IMR-90 (cell line): Measurements from ENCODE around the gene LCE1A. TPM values are rescaled to one million over a fixed set of nuclear protein-coding genes. Genes with fewer than 3 reads are reported as not detected.

Experiments
- ATAC-seq: fragments of 200-7000 bp; cut with Tn5 transposase; 2 replicates; pipeline ENCODE4 v1.9.1; 2020; ENCODE audit warnings: low read depth, mild to moderate bottlenecking, moderate library complexity
- BruUV-seq: library from RNA; stranded (reverse); fragments of 400-500 nt; replicated peaks from 2 replicates; lab custom pipeline; 2021; lab: Mats Ljungman, UMichigan
- CTCF ChIA-PET: fragments of 300-600 bp; formaldehyde crosslinking; extraction: SDS; loops from one replicate; lab custom pipeline; 2021; ENCODE audit warnings: antibody characterized with exemption; lab: Yijun Ruan, JAX
- POLR2A ChIA-PET: fragments of 300-600 bp; sonication (Branson Sonifier 250); formaldehyde crosslinking; loops from one replicate; lab custom pipeline; 2022; ENCODE audit warnings: antibody characterized with exemption; ENCODE audit not compliant: unreplicated experiment; lab: Charles Lee
- DNase-seq: peaks from one replicate; pipeline ENCODE4 v3.0.0; 2013
- H2AFZ ChIP-seq: replicated peaks from 2 replicates; pipeline ENCODE3; 2013; ENCODE audit warnings: low read length, mild to moderate bottlenecking; ENCODE audit not compliant: poor library complexity
- H2AK5ac ChIP-seq: 2 replicates; pipeline ENCODE4 v1.6.1; 2013; ENCODE audit warnings: low read depth, low read length, inconsistent platforms
- H2AK9ac ChIP-seq: replicated peaks from 2 replicates; pipeline ENCODE3; 2013; ENCODE audit warnings: mild to moderate bottlenecking, low read depth, low read length, moderate library complexity; ENCODE audit not compliant: poor library complexity
- H2BK120ac ChIP-seq: 2 replicates; pipeline ENCODE4 v1.6.1; 2013; ENCODE audit warnings: low read depth, low read length, inconsistent platforms
- H2BK15ac ChIP-seq: 3 replicates; pipeline ENCODE4 v1.6.1; 2013; ENCODE audit warnings: low read depth, low read length, inconsistent platforms
- H2BK20ac ChIP-seq: 2 replicates; pipeline ENCODE4 v1.6.1; 2013; ENCODE audit warnings: low read depth, mild to moderate bottlenecking, inconsistent platforms, low read length, moderate library complexity
- H2BK5ac ChIP-seq: 2 replicates; pipeline ENCODE4 v1.6.1; 2013; ENCODE audit warnings: mild to moderate bottlenecking, low read depth, low read length, inconsistent platforms; ENCODE audit not compliant: poor library complexity, severe bottlenecking
- H3K14ac ChIP-seq: replicated peaks from 2 replicates; pipeline ENCODE4 v1.6.1; 2013; ENCODE audit warnings: low read depth, low read length, inconsistent platforms
- H3K18ac ChIP-seq: 2 replicates; pipeline ENCODE4 v1.6.1; 2013; ENCODE audit warnings: low read depth, low read length, control low read depth
- H3K23ac ChIP-seq: 2 replicates; pipeline ENCODE4 v1.6.1; 2013; ENCODE audit warnings: low read depth, low read length, inconsistent platforms
- H3K27ac ChIP-seq: 2 replicates; pipeline ENCODE4 v1.5.1; 2013; ENCODE audit warnings: mild to moderate bottlenecking, control low read depth, low read length; ENCODE audit not compliant: insufficient read depth
- H3K27me3 ChIP-seq: 2 replicates; pipeline ENCODE4 v1.6.1; 2013; ENCODE audit warnings: low read length; ENCODE audit not compliant: control insufficient read depth, insufficient read depth
- H3K36me3 ChIP-seq: 2 replicates; pipeline ENCODE4 v1.6.1; 2013; ENCODE audit warnings: low read length, mixed read lengths; ENCODE audit not compliant: control insufficient read depth, insufficient read depth
- H3K4ac ChIP-seq: 2 replicates; pipeline ENCODE4 v1.6.1; 2013; ENCODE audit warnings: low read depth, low read length, inconsistent platforms
- H3K4me1 ChIP-seq: 2 replicates; pipeline ENCODE4 v1.6.1; 2013; ENCODE audit warnings: low read length, mixed read lengths; ENCODE audit not compliant: control insufficient read depth, insufficient read depth
- H3K4me2 ChIP-seq: 2 replicates; pipeline ENCODE4 v1.6.1; 2013; ENCODE audit warnings: low read depth, mild to moderate bottlenecking, control low read depth, low read length, moderate library complexity
- H3K4me3 ChIP-seq: 2 replicates; pipeline ENCODE4 v1.5.1; 2013; ENCODE audit warnings: low read depth, mild to moderate bottlenecking, control low read depth, low read length, moderate library complexity; ENCODE audit not compliant: insufficient read depth
- H3K56ac ChIP-seq: 2 replicates; pipeline ENCODE4 v1.6.1; 2013; ENCODE audit warnings: low read length, inconsistent platforms; ENCODE audit not compliant: insufficient read depth; ENCODE audit errors: extremely low read depth
- H3K79me1 ChIP-seq, 2 experiments: 2 replicates each; pipeline ENCODE4 v1.6.1; 2013; ENCODE audit warnings: low read length in 2 of 2, inconsistent platforms in 1 of 2, low read depth in 1 of 2
- H3K9ac ChIP-seq: 2 replicates; pipeline ENCODE4 v1.6.1; 2013; ENCODE audit warnings: low read depth, low read length, control low read depth
- H3K9me1 ChIP-seq: 2 replicates; pipeline ENCODE4 v1.6.1; 2013; ENCODE audit warnings: low read length, inconsistent platforms; ENCODE audit not compliant: insufficient read depth
- H3K9me3 ChIP-seq: 2 replicates; pipeline ENCODE4 v1.6.1; 2013; ENCODE audit warnings: low read length; ENCODE audit not compliant: control insufficient read depth, insufficient read depth
- H4K20me1 ChIP-seq: 2 replicates; pipeline ENCODE4 v1.6.1; 2013; ENCODE audit warnings: low read length, inconsistent platforms; ENCODE audit not compliant: insufficient read depth
- H4K5ac ChIP-seq: 2 replicates; pipeline ENCODE4 v1.6.1; 2013; ENCODE audit warnings: mild to moderate bottlenecking, low read depth, low read length, control low read depth
- H4K8ac ChIP-seq, 2 experiments: 2 replicates each; pipeline ENCODE4 v1.6.1; 2013; ENCODE audit warnings: low read depth in 2 of 2, low read length in 2 of 2, control low read depth in 1 of 2, inconsistent platforms in 1 of 2
- H4K91ac ChIP-seq: 2 replicates; pipeline ENCODE4 v1.6.1; 2013; ENCODE audit warnings: low read depth, low read length, inconsistent platforms; ENCODE audit not compliant: insufficient read depth
- BHLHE40 ChIP-seq: fragments of 150-350 bp; IDR thresholded peaks from 2 replicates; pipeline ENCODE4 v1.6.1; 2016; ENCODE audit warnings: mild to moderate bottlenecking, low read depth, low read length
- CEBPB ChIP-seq: IDR thresholded peaks from 2 replicates; pipeline ENCODE4 v1.6.1; 2012; ENCODE audit warnings: low read depth, low read length, improper control_type of control experiment
- CHD1 ChIP-seq: IDR thresholded peaks from 2 replicates; pipeline ENCODE4 v1.6.1; 2012; ENCODE audit warnings: low read depth, low read length, improper control_type of control experiment
- FOS ChIP-seq: fragments of 150-350 bp; IDR thresholded peaks from 2 replicates; pipeline ENCODE4 v1.6.1; 2016; ENCODE audit warnings: low read depth, low read length
- MAFK ChIP-seq: IDR thresholded peaks from 2 replicates; pipeline ENCODE4 v1.6.1; 2012; ENCODE audit warnings: low read depth, low read length, improper control_type of control experiment
- MAZ ChIP-seq: IDR thresholded peaks from 2 replicates; pipeline ENCODE4 v1.6.1; 2012; ENCODE audit warnings: low read depth, mild to moderate bottlenecking, low read length, improper control_type of control experiment, moderate library complexity, borderline replicate concordance
- MXI1 ChIP-seq: IDR thresholded peaks from 2 replicates; pipeline ENCODE4 v1.6.1; 2012; ENCODE audit warnings: low read depth, mild to moderate bottlenecking, low read length, moderate library complexity, borderline replicate concordance
- NFE2L2 ChIP-seq: fragments of 150-350 bp; IDR thresholded peaks from 2 replicates; pipeline ENCODE4 v1.6.1; 2016; ENCODE audit warnings: low read depth, mild to moderate bottlenecking, low read length
- POLR2A ChIP-seq: IDR thresholded peaks from 2 replicates; pipeline ENCODE4 v1.6.1; 2012; ENCODE audit warnings: mild to moderate bottlenecking, low read depth, low read length
- RAD21 ChIP-seq: IDR thresholded peaks from 2 replicates; pipeline ENCODE4 v1.6.1; 2012; ENCODE audit warnings: low read length, improper control_type of control experiment
- RCOR1 ChIP-seq: IDR thresholded peaks from 2 replicates; pipeline ENCODE4 v1.6.1; 2012; ENCODE audit warnings: mild to moderate bottlenecking, low read length, improper control_type of control experiment; ENCODE audit not compliant: insufficient replicate concordance
- RFX5 ChIP-seq: IDR thresholded peaks from 2 replicates; pipeline ENCODE4 v1.8.0; 2012; ENCODE audit warnings: low read depth, mild to moderate bottlenecking, low read length, moderate library complexity
- SMC3 ChIP-seq: fragments of 150-350 bp; IDR thresholded peaks from 2 replicates; pipeline ENCODE4 v1.6.1; 2016; ENCODE audit warnings: low read depth, mild to moderate bottlenecking, antibody characterized with exemption, low read length, moderate library complexity
- USF2 ChIP-seq: fragments of 150-350 bp; IDR thresholded peaks from 2 replicates; pipeline ENCODE4 v1.6.1; 2017; ENCODE audit warnings: mild to moderate bottlenecking, antibody characterized with exemption, low read length, low read depth
- WGBS, 2 experiments: methylation state at CpG; one replicate each; pipeline versions ENCODE4 v1.1.5 to v1.1.7; 2013; ENCODE audit warnings: missing lambda C conversion rate in 2 of 2; ENCODE audit not compliant: insufficient read length in 1 of 2; ENCODE audit errors: extremely low coverage in 2 of 2; 5-methylcytosine and 5-hydroxymethylcytosine counted together
- dilution Hi-C: fragments of 300-500 bp; cut with HindIII; formaldehyde crosslinking; loops from one replicate; pipeline ENCODE4 v1.14.3; 2018; ENCODE audit warnings: low sequenced_read_pairs; ENCODE audit not compliant: unreplicated experiment
- in situ Hi-C: fragments of 300-500 bp; cut with MboI; formaldehyde crosslinking; loops from 3 replicates; pipeline ENCODE4 v1.14.3; 2019; ENCODE audit warnings: low sequenced_read_pairs, inconsistent platforms, mixed read lengths
- intact Hi-C: fragments of 100-400 bp; cut with micrococcal nuclease; formaldehyde crosslinking; loops from 2 replicates; pipeline ENCODE4 v1.10.0; 2022
- polyA plus RNA-seq, 3 experiments: library from polyadenylated mRNA; depleted of rRNA; stranded (reverse); fragments of >200 nt; gene quantifications; 2 replicates each; pipeline ENCODE4 v1.2.3, GENCODE V29; 2012; ENCODE audit warnings: low replicate concordance in 1 of 3
- total RNA-seq: library from RNA; depleted of rRNA; stranded (reverse); fragments of >200 nt; gene quantifications from 2 replicates; pipeline ENCODE4 v1.2.3, GENCODE V29; 2012
- TF ChIP-seq, protein P1 (sequence below): fragments of 150-350 bp; IDR thresholded peaks from 2 replicates; pipeline ENCODE4 v1.6.1; 2016; ENCODE audit warnings: low read depth, mild to moderate bottlenecking, low read length, moderate library complexity, borderline replicate concordance
- TF ChIP-seq, protein P2 (sequence below): conservative IDR thresholded peaks from 2 replicates; pipeline ENCODE4 v1.5.1; 2012; ENCODE audit warnings: mild to moderate bottlenecking, low read depth, low read length, improper control_type of control experiment

The LCE1A gene
- total and polyA plus RNA-seq, 2 of the 4 experiments (the other 2 are of a cell fraction), result not detected

GRCh38 chr1:152811050-152811449 is 16.2 kb upstream of the LCE1A start:
- no peak overlapping the region for H2AK9ac ChIP-seq
- H3K4me1 ChIP-seq, result no peaks in the 10 kb centered on the region
- H3K9ac ChIP-seq, result no peak overlapping the region
- H3K4me3 ChIP-seq, result no peak overlapping the region
- no peaks in the 10 kb centered on the region for H3K9me1 ChIP-seq
- in situ Hi-C loops, result no loop called here
- H3K27me3 ChIP-seq, result no peaks in the 10 kb centered on the region
- no peak overlapping the region for H4K8ac ChIP-seq
- no peak overlapping the region for H3K4me2 ChIP-seq
- intact Hi-C loops, result no loop called here
- no peak overlapping the region for H4K91ac ChIP-seq
- no peak overlapping the region for H3K14ac ChIP-seq
- no peak for TF ChIP-seq RFX5
- TF ChIP-seq SMC3, result no peak
- TF ChIP-seq CEBPB, result no peak
- no peak for TF ChIP-seq FOS
- no peak for TF ChIP-seq MAFK
- TF ChIP-seq, protein P1, sequence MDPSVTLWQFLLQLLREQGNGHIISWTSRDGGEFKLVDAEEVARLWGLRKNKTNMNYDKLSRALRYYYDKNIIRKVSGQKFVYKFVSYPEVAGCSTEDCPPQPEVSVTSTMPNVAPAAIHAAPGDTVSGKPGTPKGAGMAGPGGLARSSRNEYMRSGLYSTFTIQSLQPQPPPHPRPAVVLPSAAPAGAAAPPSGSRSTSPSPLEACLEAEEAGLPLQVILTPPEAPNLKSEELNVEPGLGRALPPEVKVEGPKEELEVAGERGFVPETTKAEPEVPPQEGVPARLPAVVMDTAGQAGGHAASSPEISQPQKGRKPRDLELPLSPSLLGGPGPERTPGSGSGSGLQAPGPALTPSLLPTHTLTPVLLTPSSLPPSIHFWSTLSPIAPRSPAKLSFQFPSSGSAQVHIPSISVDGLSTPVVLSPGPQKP, result no peak
- TF ChIP-seq, protein P2, sequence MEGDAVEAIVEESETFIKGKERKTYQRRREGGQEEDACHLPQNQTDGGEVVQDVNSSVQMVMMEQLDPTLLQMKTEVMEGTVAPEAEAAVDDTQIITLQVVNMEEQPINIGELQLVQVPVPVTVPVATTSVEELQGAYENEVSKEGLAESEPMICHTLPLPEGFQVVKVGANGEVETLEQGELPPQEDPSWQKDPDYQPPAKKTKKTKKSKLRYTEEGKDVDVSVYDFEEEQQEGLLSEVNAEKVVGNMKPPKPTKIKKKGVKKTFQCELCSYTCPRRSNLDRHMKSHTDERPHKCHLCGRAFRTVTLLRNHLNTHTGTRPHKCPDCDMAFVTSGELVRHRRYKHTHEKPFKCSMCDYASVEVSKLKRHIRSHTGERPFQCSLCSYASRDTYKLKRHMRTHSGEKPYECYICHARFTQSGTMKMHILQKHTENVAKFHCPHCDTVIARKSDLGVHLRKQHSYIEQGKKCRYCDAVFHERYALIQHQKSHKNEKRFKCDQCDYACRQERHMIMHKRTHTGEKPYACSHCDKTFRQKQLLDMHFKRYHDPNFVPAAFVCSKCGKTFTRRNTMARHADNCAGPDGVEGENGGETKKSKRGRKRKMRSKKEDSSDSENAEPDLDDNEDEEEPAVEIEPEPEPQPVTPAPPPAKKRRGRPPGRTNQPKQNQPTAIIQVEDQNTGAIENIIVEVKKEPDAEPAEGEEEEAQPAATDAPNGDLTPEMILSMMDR, result no peak
- no peak for TF ChIP-seq MAZ
- TF ChIP-seq BHLHE40, result no peak
- no peak for TF ChIP-seq MXI1
- no peak for TF ChIP-seq RCOR1
- no peak for TF ChIP-seq USF2
- no peak for TF ChIP-seq POLR2A
- TF ChIP-seq CHD1, result no peak
- no peak for TF ChIP-seq RAD21
- TF ChIP-seq NFE2L2, result no peak
- H3K9me3 ChIP-seq, result peaks cover 2% of the 10 kb centered on the region; the same call in 1 of the 2 replicates
- no peak overlapping the region for H3K18ac ChIP-seq
- dilution Hi-C loops, result no loop called here
- ATAC-seq (no peak), DNase-seq (no peak)
- H2BK5ac ChIP-seq, result no peak overlapping the region
- H3K56ac ChIP-seq, result no peak overlapping the region
- H2BK15ac ChIP-seq, result no peak overlapping the region
- no peak overlapping the region for H3K23ac ChIP-seq
- no peaks in the 10 kb centered on the region for H3K36me3 ChIP-seq
- ChIA-PET CTCF (no interaction called here), POLR2A (no interaction called here)
- BruUV-seq, result no TSS peak
- H4K20me1 ChIP-seq, result no peaks in the 10 kb centered on the region
- no peaks in the 10 kb centered on the region for H3K79me1 ChIP-seq
- no peak overlapping the region for H2AFZ ChIP-seq
- no peak overlapping the region for H3K4ac ChIP-seq
- H3K27ac ChIP-seq, result no peak overlapping the region
- H4K5ac ChIP-seq, result no peak overlapping the region
- no peak overlapping the region for H2AK5ac ChIP-seq
- WGBS, 2 experiments, result no CpG with 5 or more reads among the region's 2 CpGs
- H2BK120ac ChIP-seq, result no peak overlapping the region
- H2BK20ac ChIP-seq, result no peak overlapping the region
